ENCODE measurements around the gene PTPN3.
A peak's percentile ranks its signal among the peaks of the same experiment; 100 is the strongest.

PTPN3 gene

DNA sequence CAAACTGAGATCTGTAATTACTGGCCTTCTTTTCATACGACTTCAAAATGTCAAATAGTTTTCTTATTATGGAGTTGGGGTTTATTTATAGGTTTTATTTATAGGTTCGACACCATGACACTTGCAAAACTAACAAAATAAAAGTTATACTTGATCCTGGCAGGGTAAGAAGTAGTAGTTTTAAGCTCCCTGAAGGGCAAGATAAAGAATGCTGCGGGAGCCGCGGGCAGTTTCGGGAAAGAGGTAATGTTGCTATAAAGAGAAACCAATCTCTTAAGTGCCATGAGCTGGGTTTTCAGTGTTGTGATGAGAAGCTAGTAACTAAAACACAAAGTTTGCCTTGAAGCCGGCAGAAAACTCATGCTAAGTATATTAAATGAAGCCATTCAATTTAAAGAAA, 24.8 kb downstream of the PTPN3 start:
- H3K36me3 ChIP-seq (ENCODE audit: control insufficient read depth in 1 of 2, insufficient read depth in 2 of 2, low read depth in 1 of 2, low read length in 2 of 2) = no peaks in the 10 kb centered on the region
- H3K18ac ChIP-seq (ENCODE audit: low read depth in 1 of 2, low read length in 2 of 2) = no peak overlapping the region
- H3K4me2 ChIP-seq (ENCODE audit: low read length, poor library complexity, severe bottlenecking) = no peak overlapping the region
- H2AFZ ChIP-seq (ENCODE audit: low read depth, low read length) = no peak overlapping the region
- no peak overlapping the region for H3K27ac ChIP-seq (ENCODE audit: low read length, poor library complexity, severe bottlenecking)
- H2BK5ac ChIP-seq (ENCODE audit: low read depth, low read length, poor library complexity, severe bottlenecking) = no peak overlapping the region
- DNase-seq = no peak
- H2AK5ac ChIP-seq (ENCODE audit: low read length, severe bottlenecking) = no peak overlapping the region
- no peak overlapping the region for H2BK12ac ChIP-seq (ENCODE audit: low read length in 2 of 2)
- no peak overlapping the region for H3K4me3 ChIP-seq (ENCODE audit: insufficient read depth in 1 of 2, low read depth in 1 of 2, low read length in 2 of 2)
- no peak overlapping the region for H2BK120ac ChIP-seq (ENCODE audit: low read depth, low read length)
- H3K27me3 ChIP-seq (ENCODE audit: control insufficient read depth in 1 of 2, insufficient read depth in 1 of 2, low read length in 2 of 2) = peaks cover 0 to 12% of the 10 kb centered on the region in 2 experiments
- H3K4me1 ChIP-seq (ENCODE audit: control insufficient read depth, insufficient read depth, low read depth, low read length) = peaks cover 21% of the 10 kb centered on the region
- 97% methylated on average over 4 of the region's 7 CpGs for WGBS
- no peak overlapping the region for H2BK15ac ChIP-seq (ENCODE audit: low read depth, poor library complexity, severe bottlenecking)
- no peak overlapping the region for H3K9ac ChIP-seq (ENCODE audit: low read length)
- no peak overlapping the region for H3K23ac ChIP-seq (ENCODE audit: low read length in 2 of 2)
- H3K79me1 ChIP-seq (replicated peaks; ENCODE audit: low read length, poor library complexity, severe bottlenecking) = peaks cover 28% of the 10 kb centered on the region
- no peak overlapping the region for H4K91ac ChIP-seq (ENCODE audit: low read length)
- no peak overlapping the region for H3K4ac ChIP-seq (ENCODE audit: low read depth in 1 of 2, low read length in 2 of 2)
- H3K14ac ChIP-seq (ENCODE audit: low read length in 2 of 2) = no peak overlapping the region
- no peaks in the 10 kb centered on the region for H3K9me3 ChIP-seq (ENCODE audit: control insufficient read depth, low read length)
- no peak overlapping the region for H4K8ac ChIP-seq (ENCODE audit: low read length)

- no peaks in the 10 kb centered on the region for H3K9me3 ChIP-seq (ENCODE audit: control insufficient read depth, low read length)
- no peak overlapping the region for H2BK12ac ChIP-seq (ENCODE audit: low read length in 2 of 2)
- no peak overlapping the region for H2BK15ac ChIP-seq (ENCODE audit: low read depth, poor library complexity, severe bottlenecking)
- H3K4me2 ChIP-seq (ENCODE audit: low read length, poor library complexity, severe bottlenecking) = no peak overlapping the region
- H3K27ac ChIP-seq (ENCODE audit: low read length, poor library complexity, severe bottlenecking) = no peak overlapping the region
- no peak overlapping the region for H3K23ac ChIP-seq (ENCODE audit: low read length in 2 of 2)
- H4K8ac ChIP-seq (ENCODE audit: low read length) = no peak overlapping the region
- no peak overlapping the region for H3K14ac ChIP-seq (ENCODE audit: low read length in 2 of 2)
- no peak overlapping the region for H2BK120ac ChIP-seq (ENCODE audit: low read depth, low read length)
- H2BK5ac ChIP-seq (ENCODE audit: low read depth, low read length, poor library complexity, severe bottlenecking) = no peak overlapping the region
- peaks cover 29% of the 10 kb centered on the region for H3K79me1 ChIP-seq (replicated peaks; ENCODE audit: low read length, poor library complexity, severe bottlenecking)
- H3K4me3 ChIP-seq (ENCODE audit: insufficient read depth in 1 of 2, low read depth in 1 of 2, low read length in 2 of 2) = no peak overlapping the region
- no peak overlapping the region for H2AFZ ChIP-seq (ENCODE audit: low read depth, low read length)
- DNase-seq = peak; percentile 15
- H3K36me3 ChIP-seq (ENCODE audit: control insufficient read depth in 1 of 2, insufficient read depth in 2 of 2, low read depth in 1 of 2, low read length in 2 of 2) = no peaks in the 10 kb centered on the region
- H2AK5ac ChIP-seq (ENCODE audit: low read length, severe bottlenecking) = no peak overlapping the region
- H3K18ac ChIP-seq (ENCODE audit: low read depth in 1 of 2, low read length in 2 of 2) = no peak overlapping the region
- no peak overlapping the region for H4K91ac ChIP-seq (ENCODE audit: low read length)
- peaks cover 12% of the 10 kb centered on the region for H3K4me1 ChIP-seq (ENCODE audit: control insufficient read depth, insufficient read depth, low read depth, low read length)
- no peak overlapping the region for H3K4ac ChIP-seq (ENCODE audit: low read depth in 1 of 2, low read length in 2 of 2)
- H3K27me3 ChIP-seq (ENCODE audit: control insufficient read depth in 1 of 2, insufficient read depth in 1 of 2, low read length in 2 of 2) = peaks cover 0 to 10% of the 10 kb centered on the region in 2 experiments
- WGBS = 66% methylated on average over 5 of the region's 5 CpGs
- no peak overlapping the region for H3K9ac ChIP-seq (ENCODE audit: low read length)
These were observed 26.4 kb downstream of the PTPN3 start for GRCh38 chr9:109471475-109472393.

GRCh38 chr9:109469646-109470358, 28.3 kb downstream of the PTPN3 start:
- Histone ChIP-seq H3K18ac (ENCODE audit: low read depth in 1 of 2, low read length in 2 of 2) (no peak overlapping the region), H3K4me1 (ENCODE audit: control insufficient read depth, insufficient read depth, low read depth, low read length) (peaks cover 10% of the 10 kb centered on the region), H2AFZ (ENCODE audit: low read depth, low read length) (no peak overlapping the region), H3K9me3 (ENCODE audit: control insufficient read depth, low read length) (no peaks in the 10 kb centered on the region), H4K8ac (ENCODE audit: low read length) (no peak overlapping the region), H3K79me1 (replicated peaks; ENCODE audit: low read length, poor library complexity, severe bottlenecking) (peaks cover 30% of the 10 kb centered on the region), H2AK5ac (ENCODE audit: low read length, severe bottlenecking) (no peak overlapping the region), H3K27me3 (ENCODE audit: control insufficient read depth in 1 of 2, insufficient read depth in 1 of 2, low read length in 2 of 2) (peaks cover 0 to 15% of the 10 kb centered on the region in 2 experiments), H3K27ac (ENCODE audit: low read length, poor library complexity, severe bottlenecking) (no peak overlapping the region), H2BK5ac (ENCODE audit: low read depth, low read length, poor library complexity, severe bottlenecking) (no peak overlapping the region), H2BK12ac (ENCODE audit: low read length in 2 of 2) (no peak overlapping the region), H3K4ac (ENCODE audit: low read depth in 1 of 2, low read length in 2 of 2) (no peak overlapping the region), H3K14ac (ENCODE audit: low read length in 2 of 2) (no peak overlapping the region), H2BK15ac (ENCODE audit: low read depth, poor library complexity, severe bottlenecking) (no peak overlapping the region), H3K9ac (ENCODE audit: low read length) (no peak overlapping the region), H3K4me2 (ENCODE audit: low read length, poor library complexity, severe bottlenecking) (no peak overlapping the region), H2BK120ac (ENCODE audit: low read depth, low read length) (no peak overlapping the region), H3K23ac (ENCODE audit: low read length in 2 of 2) (no peak overlapping the region), H3K4me3 (ENCODE audit: insufficient read depth in 1 of 2, low read depth in 1 of 2, low read length in 2 of 2) (no peak overlapping the region), H4K91ac (ENCODE audit: low read length) (no peak overlapping the region), H3K36me3 (ENCODE audit: control insufficient read depth in 1 of 2, insufficient read depth in 2 of 2, low read depth in 1 of 2, low read length in 2 of 2) (peaks cover 0 to 2% of the 10 kb centered on the region in 2 experiments)
- DNase-seq = peak; percentile 73
- 45% methylated on average over 12 of the region's 13 CpGs for WGBS

GRCh38 chr9:109468927-109469326, 29.2 kb downstream of the PTPN3 start:
- Histone ChIP-seq H3K4ac (ENCODE audit: low read depth in 1 of 2, low read length in 2 of 2) (no peak overlapping the region), H3K27ac (ENCODE audit: low read length, poor library complexity, severe bottlenecking) (no peak overlapping the region), H3K9me3 (ENCODE audit: control insufficient read depth, low read length) (no peaks in the 10 kb centered on the region), H3K23ac (ENCODE audit: low read length in 2 of 2) (no peak overlapping the region), H2BK5ac (ENCODE audit: low read depth, low read length, poor library complexity, severe bottlenecking) (no peak overlapping the region), H4K8ac (ENCODE audit: low read length) (no peak overlapping the region), H3K4me1 (ENCODE audit: control insufficient read depth, insufficient read depth, low read depth, low read length) (peaks cover 5% of the 10 kb centered on the region), H2BK15ac (ENCODE audit: low read depth, poor library complexity, severe bottlenecking) (no peak overlapping the region), H3K18ac (ENCODE audit: low read depth in 1 of 2, low read length in 2 of 2) (no peak overlapping the region), H2AK5ac (ENCODE audit: low read length, severe bottlenecking) (no peak overlapping the region), H3K4me2 (ENCODE audit: low read length, poor library complexity, severe bottlenecking) (no peak overlapping the region), H2BK120ac (ENCODE audit: low read depth, low read length) (no peak overlapping the region), H3K14ac (ENCODE audit: low read length in 2 of 2) (no peak overlapping the region), H3K9ac (ENCODE audit: low read length) (no peak overlapping the region), H2BK12ac (ENCODE audit: low read length in 2 of 2) (no peak overlapping the region), H2AFZ (ENCODE audit: low read depth, low read length) (no peak overlapping the region), H4K91ac (ENCODE audit: low read length) (no peak overlapping the region), H3K79me1 (replicated peaks; ENCODE audit: low read length, poor library complexity, severe bottlenecking) (peaks cover 26% of the 10 kb centered on the region), H3K27me3 (ENCODE audit: control insufficient read depth in 1 of 2, insufficient read depth in 1 of 2, low read length in 2 of 2) (peaks cover 0 to 13% of the 10 kb centered on the region in 2 experiments), H3K36me3 (ENCODE audit: control insufficient read depth in 1 of 2, insufficient read depth in 2 of 2, low read depth in 1 of 2, low read length in 2 of 2) (peaks cover 0 to 2% of the 10 kb centered on the region in 2 experiments), H3K4me3 (ENCODE audit: insufficient read depth in 1 of 2, low read depth in 1 of 2, low read length in 2 of 2) (no peak overlapping the region)
- no peak for DNase-seq
- 88% methylated on average over 5 of the region's 5 CpGs for WGBS
